22Rv1 (cell line): ENCODE data around the gene SPATA46.

Experiments
- H3K27ac ChIP-seq: fragments of 450-650 bp; 2 replicates; pipeline ENCODE4 v1.5.1; 2017
- CTCF ChIP-seq: fragments of 450-650 bp; IDR thresholded peaks from 2 replicates; pipeline ENCODE4 v1.5.1; 2017; ENCODE audit warnings: mild to moderate bottlenecking
- ZFX ChIP-seq: fragments of 450-650 bp; IDR thresholded peaks from 2 replicates; pipeline ENCODE4 v1.6.1; 2017; ENCODE audit warnings: antibody characterized with exemption, borderline replicate concordance

Gene SPATA46

DNA sequence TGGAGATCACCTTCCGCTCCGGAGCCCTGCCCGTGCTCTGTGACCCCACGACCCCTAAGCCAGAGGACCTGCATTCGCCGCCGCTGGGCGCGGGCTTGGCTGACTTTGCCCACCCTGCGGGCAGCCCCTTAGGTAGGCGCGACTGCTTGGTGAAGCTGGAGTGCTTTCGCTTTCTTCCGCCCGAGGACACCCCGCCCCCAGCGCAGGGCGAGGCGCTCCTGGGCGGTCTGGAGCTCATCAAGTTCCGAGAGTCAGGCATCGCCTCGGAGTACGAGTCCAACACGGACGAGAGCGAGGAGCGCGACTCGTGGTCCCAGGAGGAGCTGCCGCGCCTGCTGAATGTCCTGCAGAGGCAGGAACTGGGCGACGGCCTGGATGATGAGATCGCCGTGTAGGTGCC lies 9.6 kb downstream of the SPATA46 start:
- no peak overlapping the region for H3K27ac ChIP-seq
- TF ChIP-seq CTCF (no peak), ZFX (no peak)

DNA sequence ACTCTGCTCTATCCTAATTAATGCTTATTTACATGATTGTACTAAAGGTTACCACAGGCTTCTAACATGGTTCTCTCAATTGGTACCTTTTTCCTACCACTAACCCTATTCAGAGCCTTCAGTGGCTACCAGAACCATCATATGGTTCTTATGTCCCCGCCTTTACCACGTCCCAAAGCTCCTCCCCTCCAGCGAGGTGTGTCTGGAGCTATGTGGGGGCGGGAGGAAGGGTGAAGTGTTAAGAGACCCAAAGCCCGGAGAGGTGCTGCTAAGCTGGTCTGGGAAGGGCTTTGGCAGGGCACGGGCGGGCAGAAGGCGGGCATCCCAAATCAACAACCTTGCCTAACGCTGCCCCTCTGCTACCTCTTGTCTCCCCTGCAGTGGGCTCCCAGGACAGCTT lies 10.0 kb downstream of the SPATA46 start:
- no peak overlapping the region for H3K27ac ChIP-seq
- TF ChIP-seq CTCF (no peak), ZFX (no peak)

DNA sequence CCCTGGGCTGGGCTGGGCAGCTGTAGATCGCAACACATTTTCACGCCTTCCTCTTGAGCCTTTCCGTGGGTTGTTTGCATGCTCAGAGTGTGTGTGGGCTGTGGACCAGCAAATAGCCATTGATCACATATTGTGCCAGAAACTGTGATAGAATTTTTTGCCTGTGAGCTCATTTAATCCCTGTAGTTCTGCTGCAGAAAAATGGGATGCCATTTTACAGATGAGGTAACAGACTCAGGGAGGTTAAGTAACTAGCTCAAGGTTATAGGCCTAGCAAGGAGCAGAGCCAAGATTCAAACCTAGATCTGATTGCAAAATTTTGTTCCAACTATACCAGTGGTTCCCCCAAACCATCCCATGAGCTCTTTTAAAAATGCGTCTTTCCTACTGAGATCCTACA lies 10.5 kb downstream of the SPATA46 start:
- TF ChIP-seq CTCF (no peak), ZFX (no peak)

DNA sequence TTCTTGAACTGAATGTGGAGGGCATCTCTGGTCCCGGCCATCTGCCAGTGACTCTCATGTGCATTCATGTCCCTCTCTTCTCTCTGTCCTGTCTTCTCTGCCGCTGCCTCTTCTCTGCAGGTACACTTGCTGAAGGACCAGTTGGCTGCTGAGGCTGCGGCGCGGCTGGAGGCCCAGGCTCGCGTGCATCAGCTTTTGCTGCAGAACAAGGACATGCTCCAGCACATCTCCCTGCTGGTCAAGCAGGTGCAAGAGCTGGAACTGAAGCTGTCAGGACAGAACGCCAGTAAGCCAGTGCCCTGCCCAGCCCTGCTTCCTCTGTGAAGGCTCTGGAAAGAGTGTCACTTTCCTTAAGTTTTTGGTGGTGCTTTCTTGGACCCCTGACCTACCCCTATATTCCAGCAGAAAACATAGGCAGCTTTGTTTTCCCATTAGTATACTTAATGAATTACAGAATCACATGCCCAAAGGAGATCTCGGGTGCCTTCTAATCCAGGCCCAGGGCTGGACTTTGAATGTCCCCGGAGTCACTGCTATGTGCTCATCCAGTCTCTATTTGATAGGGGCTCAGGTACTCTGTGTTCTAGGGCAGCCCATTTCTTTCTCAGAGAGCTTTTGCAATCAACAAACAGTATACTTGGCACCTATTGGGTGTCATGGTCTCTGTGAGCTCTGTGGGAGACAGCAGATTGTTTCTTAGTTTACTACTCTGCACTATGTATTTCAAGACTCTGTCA lies 11.2 kb downstream of the SPATA46 start:
- TF ChIP-seq CTCF (no peak), ZFX (no peak)

More for the DNA sequence above, 10.5 kb downstream of the SPATA46 start:
- H3K27ac ChIP-seq = no peak overlapping the region

DNA sequence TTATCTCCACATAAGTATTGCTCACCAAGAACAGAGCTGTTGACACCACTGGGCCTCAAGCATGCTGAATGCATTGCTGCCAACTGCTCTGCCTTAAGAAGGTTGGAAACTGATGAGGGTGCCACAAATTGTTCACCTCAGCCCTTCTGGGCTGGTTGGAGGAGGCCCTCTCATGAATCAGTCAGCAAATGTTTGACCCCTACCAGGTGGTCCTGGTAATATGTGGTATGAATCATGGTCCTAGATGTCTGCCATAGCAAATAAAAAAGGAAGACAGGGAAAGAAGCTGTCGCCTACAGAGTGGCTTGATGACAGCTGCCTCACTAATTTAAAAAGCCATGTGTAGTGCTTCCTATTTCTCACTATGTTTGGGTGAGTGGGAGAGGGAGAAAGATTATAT lies 12.2 kb downstream of the SPATA46 start:
- no peak overlapping the region for H3K27ac ChIP-seq
- TF ChIP-seq ZFX = no peak
- TF ChIP-seq CTCF = no peak

More for the DNA sequence above, 11.2 kb downstream of the SPATA46 start:
- H3K27ac ChIP-seq = no peak overlapping the region

GRCh38 chr1:162363823-162364222 lies 12.8 kb downstream of the SPATA46 start:
- TF ChIP-seq ZFX = no peak
- no peak for TF ChIP-seq CTCF
- no peak overlapping the region for H3K27ac ChIP-seq

DNA sequence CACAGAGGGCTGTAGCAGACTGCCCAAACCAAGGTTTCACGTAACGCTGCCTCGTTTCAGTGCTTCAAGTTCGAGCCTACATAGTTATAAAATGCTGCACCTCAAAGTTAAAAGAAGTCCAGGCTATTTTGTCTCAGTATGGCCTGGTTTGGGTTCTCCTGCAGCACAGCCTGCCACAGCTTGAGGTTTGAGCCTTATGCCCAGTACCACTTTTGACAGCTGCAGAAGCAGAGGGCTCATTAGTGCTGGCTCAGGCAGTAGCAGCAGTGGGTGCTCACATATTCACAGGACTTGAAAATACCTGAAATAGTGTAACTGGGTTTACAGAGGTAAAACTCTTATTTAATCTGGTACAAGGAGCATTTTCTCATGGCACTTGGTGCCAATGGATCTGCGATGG lies 15.3 kb downstream of the SPATA46 start:
- H3K27ac ChIP-seq = no peak overlapping the region
- TF ChIP-seq CTCF = no peak
- TF ChIP-seq ZFX = no peak
